ENCODE measurements around the gene SLC15A1.

Gene SLC15A1

GRCh38 chr13:98752467-98753290 is at the start of gene SLC15A1:
TSS of gene SLC15A1 (minus strand) at chr13:98752672. CDS start at chr13:98752598, 74 bp downstream.
- H3K4me3 ChIP-seq (ENCODE audit: low read depth, low read length) = peak within 1 kb of the TSS; percentile 10
- in situ Hi-C loops (cut with HindIII; ENCODE audit: low sequenced_read_pairs) = no loop called here
- DNase-seq (ENCODE audit: low read depth, low spot score) = no peak
- TF ChIP-seq CTCF (IDR thresholded peaks at IDR 0.05; ENCODE audit: low read depth, low read length) = no peak

GRCh38 chr13:98801626-98802418 is 49.4 kb upstream of the SLC15A1 start:
- in situ Hi-C loops (cut with HindIII; ENCODE audit: low sequenced_read_pairs) = no loop called here
- no peak overlapping the region for H3K4me3 ChIP-seq (ENCODE audit: low read depth, low read length)
- TF ChIP-seq CTCF (IDR thresholded peaks at IDR 0.05; ENCODE audit: low read depth, low read length) = no peak
- DNase-seq (ENCODE audit: low read depth, low spot score) = no peak

- DNase-seq (ENCODE audit: low read depth, low spot score) = no peak
- TF ChIP-seq CTCF (IDR thresholded peaks at IDR 0.05; ENCODE audit: low read depth, low read length) = no peak
- in situ Hi-C loops (cut with HindIII; ENCODE audit: low sequenced_read_pairs) = no loop called here
- no peak overlapping the region for H3K4me3 ChIP-seq (ENCODE audit: low read depth, low read length)
Measured at GRCh38 chr13:98800078-98800477, 47.6 kb upstream of the SLC15A1 start.

- peak; percentile 38 for DNase-seq (ENCODE audit: low read depth, low spot score)
- in situ Hi-C loops (cut with HindIII; ENCODE audit: low sequenced_read_pairs) = no loop called here
- TF ChIP-seq CTCF (IDR thresholded peaks at IDR 0.05; ENCODE audit: low read depth, low read length) = no peak
- H3K4me3 ChIP-seq (ENCODE audit: low read depth, low read length) = no peak overlapping the region
Measured at GRCh38 chr13:98798849-98799645, 46.6 kb upstream of the SLC15A1 start.

- in situ Hi-C loops (cut with HindIII; ENCODE audit: low sequenced_read_pairs) = no loop called here
- no peak overlapping the region for H3K4me3 ChIP-seq (ENCODE audit: low read depth, low read length)
- no peak for DNase-seq (ENCODE audit: low read depth, low spot score)
- TF ChIP-seq CTCF (IDR thresholded peaks at IDR 0.05; ENCODE audit: low read depth, low read length) = no peak
Measured at GRCh38 chr13:98797456-98797855, 45.0 kb upstream of the SLC15A1 start.

- TF ChIP-seq CTCF (IDR thresholded peaks at IDR 0.05; ENCODE audit: low read depth, low read length) = no peak
- in situ Hi-C loops (cut with HindIII; ENCODE audit: low sequenced_read_pairs) = no loop called here
- H3K4me3 ChIP-seq (ENCODE audit: low read depth, low read length) = no peak overlapping the region
- no peak for DNase-seq (ENCODE audit: low read depth, low spot score)
Measured at GRCh38 chr13:98796798-98797197, 44.3 kb upstream of the SLC15A1 start.

All from astrocyte of the spinal cord (primary cell).